GM12801 (cell line): ENCODE data around the gene GPAM.

Experiments
- CTCF ChIP-seq: IDR thresholded peaks from one replicate; pipeline ENCODE4 v1.5.1; 2011; ENCODE audit warnings: control low read depth; ENCODE audit not compliant: insufficient read length; ENCODE audit errors: extremely low read depth

The GPAM gene

GRCh38 chr10:112226439-112227248, 43.1 kb upstream of the GPAM start:
- TF ChIP-seq CTCF: no peak

- TF ChIP-seq CTCF: no peak
These were observed 42.3 kb upstream of the GPAM start for GRCh38 chr10:112225771-112226438.

- no peak for TF ChIP-seq CTCF
These were observed 41.5 kb upstream of the GPAM start for GRCh38 chr10:112224933-112225529.

- TF ChIP-seq CTCF: no peak
These were observed 40.2 kb upstream of the GPAM start for GRCh38 chr10:112223725-112224124.

GRCh38 chr10:112222799-112223198, 39.2 kb upstream of the GPAM start:
- TF ChIP-seq CTCF: no peak

- no peak for TF ChIP-seq CTCF
These were observed 38.0 kb upstream of the GPAM start for GRCh38 chr10:112221545-112221944.

GRCh38 chr10:112218960-112219359, 35.4 kb upstream of the GPAM start:
- no peak for TF ChIP-seq CTCF
